ENCODE results near the gene ENOX2. TPM values are rescaled to one million over a fixed set of nuclear protein-coding genes. Genes with fewer than 3 reads are reported as not detected.

Gene ENOX2
- total RNA-seq, 4 donors from 2014 or later = 8.0 to 28.0 (median 15.2) TPM

DNA sequence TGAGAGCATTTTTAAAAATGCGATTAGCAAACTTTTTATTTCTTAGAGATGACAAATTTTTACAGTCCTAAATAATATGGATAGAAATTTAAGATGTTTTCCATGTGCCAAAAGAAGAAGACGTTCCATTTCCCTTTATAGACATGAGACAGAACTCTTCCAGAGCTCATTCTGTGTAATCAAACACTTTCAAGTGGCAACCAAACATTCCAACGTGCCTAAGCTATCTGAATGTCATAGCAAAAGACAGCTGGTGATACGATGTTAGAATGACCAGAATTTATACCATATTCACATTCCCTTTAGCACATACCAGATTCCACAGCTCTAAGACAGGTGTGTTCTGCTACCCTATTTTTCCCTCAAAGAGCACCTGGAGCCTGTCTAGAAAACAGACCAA is 133.2 kb downstream of the ENOX2 start:
- H3K9me3 ChIP-seq = no peaks in the 10 kb centered on the region
- H3K4me3 ChIP-seq = no peak overlapping the region
- H3K4me1 ChIP-seq = no peaks in the 10 kb centered on the region
- WGBS, 2 donors = 62 to 73% methylated on average over 4 of the region's 4 CpGs
- no peak for TF ChIP-seq EP300 (IDR thresholded peaks at IDR 0.05)
- no peak for TF ChIP-seq POLR2A (IDR thresholded peaks at IDR 0.05)
- TF ChIP-seq, protein P1, sequence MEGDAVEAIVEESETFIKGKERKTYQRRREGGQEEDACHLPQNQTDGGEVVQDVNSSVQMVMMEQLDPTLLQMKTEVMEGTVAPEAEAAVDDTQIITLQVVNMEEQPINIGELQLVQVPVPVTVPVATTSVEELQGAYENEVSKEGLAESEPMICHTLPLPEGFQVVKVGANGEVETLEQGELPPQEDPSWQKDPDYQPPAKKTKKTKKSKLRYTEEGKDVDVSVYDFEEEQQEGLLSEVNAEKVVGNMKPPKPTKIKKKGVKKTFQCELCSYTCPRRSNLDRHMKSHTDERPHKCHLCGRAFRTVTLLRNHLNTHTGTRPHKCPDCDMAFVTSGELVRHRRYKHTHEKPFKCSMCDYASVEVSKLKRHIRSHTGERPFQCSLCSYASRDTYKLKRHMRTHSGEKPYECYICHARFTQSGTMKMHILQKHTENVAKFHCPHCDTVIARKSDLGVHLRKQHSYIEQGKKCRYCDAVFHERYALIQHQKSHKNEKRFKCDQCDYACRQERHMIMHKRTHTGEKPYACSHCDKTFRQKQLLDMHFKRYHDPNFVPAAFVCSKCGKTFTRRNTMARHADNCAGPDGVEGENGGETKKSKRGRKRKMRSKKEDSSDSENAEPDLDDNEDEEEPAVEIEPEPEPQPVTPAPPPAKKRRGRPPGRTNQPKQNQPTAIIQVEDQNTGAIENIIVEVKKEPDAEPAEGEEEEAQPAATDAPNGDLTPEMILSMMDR (IDR thresholded peaks at IDR 0.05) = no peak
- peaks cover 0 to 9% of the 10 kb centered on the region in 2 donors for H3K27me3 ChIP-seq
- H3K36me3 ChIP-seq = no peaks in the 10 kb centered on the region
- no peak overlapping the region for H3K27ac ChIP-seq
- no peak for DNase-seq (ENCODE audit: low spot score in 2 of 2)

DNA sequence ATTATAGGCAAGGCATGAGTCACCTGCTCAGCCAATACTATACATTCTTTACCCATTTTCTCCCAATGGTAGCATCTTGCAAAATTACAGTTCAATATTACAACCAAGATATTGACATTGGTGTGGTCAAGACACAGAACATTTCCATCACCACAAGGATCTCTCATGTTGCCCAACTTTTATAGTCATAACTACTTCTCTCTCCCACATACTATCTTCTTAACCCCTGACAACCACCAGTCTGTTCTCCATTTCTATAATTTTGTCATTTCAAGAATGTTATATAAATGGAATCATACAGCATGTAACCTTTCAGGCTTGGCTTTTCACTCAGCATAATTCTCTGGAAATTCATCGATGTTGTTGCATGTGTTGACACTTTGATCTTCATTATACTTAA is 144.9 kb downstream of the ENOX2 start:
- H3K36me3 ChIP-seq = no peaks in the 10 kb centered on the region
- WGBS, 2 donors = 85 to 100% methylated on average over 1 of the region's 1 CpG
- no peaks in the 10 kb centered on the region for H3K27me3 ChIP-seq
- DNase-seq (ENCODE audit: low spot score in 2 of 2) = no peak
- no peak for TF ChIP-seq EP300 (IDR thresholded peaks at IDR 0.05)
- TF ChIP-seq, protein P1 (IDR thresholded peaks at IDR 0.05) = no peak
- no peak for TF ChIP-seq POLR2A (IDR thresholded peaks at IDR 0.05)
- H3K4me1 ChIP-seq = no peaks in the 10 kb centered on the region
- no peak overlapping the region for H3K27ac ChIP-seq
- no peaks in the 10 kb centered on the region for H3K9me3 ChIP-seq
- no peak overlapping the region for H3K4me3 ChIP-seq

DNA sequence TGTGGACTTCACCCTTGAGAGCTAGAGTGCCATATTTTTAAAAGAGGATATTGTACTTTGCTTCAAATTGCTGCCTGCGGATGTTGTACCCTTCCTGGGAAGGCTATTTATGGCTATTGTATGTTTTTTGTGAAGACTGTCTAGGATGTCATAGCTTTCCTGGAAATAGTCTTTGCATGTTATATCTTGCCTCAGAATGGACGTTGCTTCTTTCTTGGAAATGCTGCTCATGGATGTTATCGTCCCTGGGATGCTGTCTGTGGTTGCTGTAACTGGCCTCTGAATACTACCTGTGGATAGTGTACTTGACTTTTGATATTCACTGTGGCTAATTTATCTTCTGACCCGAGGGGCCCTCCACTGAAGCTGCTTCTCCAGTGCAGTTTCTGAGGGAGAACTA is 146.8 kb downstream of the ENOX2 start:
- TF ChIP-seq EP300 (IDR thresholded peaks at IDR 0.05) (no peak), POLR2A (IDR thresholded peaks at IDR 0.05) (no peak)
- TF ChIP-seq, protein P1 (IDR thresholded peaks at IDR 0.05) = no peak
- Histone ChIP-seq H3K36me3 (no peaks in the 10 kb centered on the region), H3K27ac (no peak overlapping the region), H3K4me1 (no peaks in the 10 kb centered on the region), H3K27me3 (no peaks in the 10 kb centered on the region), H3K9me3 (no peaks in the 10 kb centered on the region), H3K4me3 (no peak overlapping the region)
- WGBS, 2 donors = 60 to 75% methylated on average over 4 of the region's 4 CpGs
- no peak for DNase-seq (ENCODE audit: low spot score in 2 of 2)

DNA sequence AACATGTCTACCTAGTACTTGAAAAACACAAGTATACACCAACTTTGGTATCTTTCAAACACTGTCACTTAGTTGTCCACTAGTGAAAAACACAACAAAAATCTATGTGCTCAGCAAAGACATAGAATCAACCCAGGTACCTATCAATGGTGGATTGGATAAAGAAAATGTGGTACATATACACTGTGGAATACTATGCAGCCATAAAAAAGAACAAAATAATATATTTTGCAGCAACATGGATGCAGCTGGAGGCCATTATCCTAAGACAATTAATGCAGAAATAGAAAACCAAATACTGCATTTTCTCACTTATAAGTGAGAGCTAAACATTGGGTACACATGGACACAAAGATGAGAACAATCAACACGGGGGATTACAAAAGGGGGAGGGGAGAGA is 148.7 kb downstream of the ENOX2 start:
- H3K4me1 ChIP-seq = no peaks in the 10 kb centered on the region
- no peaks in the 10 kb centered on the region for H3K27me3 ChIP-seq
- TF ChIP-seq POLR2A (IDR thresholded peaks at IDR 0.05) = no peak
- TF ChIP-seq, protein P1 (IDR thresholded peaks at IDR 0.05) = no peak
- no peak for TF ChIP-seq EP300 (IDR thresholded peaks at IDR 0.05)
- 89 to 100% methylated on average over 1 of the region's 1 CpG for WGBS, 2 donors
- H3K9me3 ChIP-seq = no peaks in the 10 kb centered on the region
- H3K27ac ChIP-seq = no peak overlapping the region
- DNase-seq (ENCODE audit: low spot score in 2 of 2) = no peak
- no peaks in the 10 kb centered on the region for H3K36me3 ChIP-seq
- H3K4me3 ChIP-seq = no peak overlapping the region

DNA sequence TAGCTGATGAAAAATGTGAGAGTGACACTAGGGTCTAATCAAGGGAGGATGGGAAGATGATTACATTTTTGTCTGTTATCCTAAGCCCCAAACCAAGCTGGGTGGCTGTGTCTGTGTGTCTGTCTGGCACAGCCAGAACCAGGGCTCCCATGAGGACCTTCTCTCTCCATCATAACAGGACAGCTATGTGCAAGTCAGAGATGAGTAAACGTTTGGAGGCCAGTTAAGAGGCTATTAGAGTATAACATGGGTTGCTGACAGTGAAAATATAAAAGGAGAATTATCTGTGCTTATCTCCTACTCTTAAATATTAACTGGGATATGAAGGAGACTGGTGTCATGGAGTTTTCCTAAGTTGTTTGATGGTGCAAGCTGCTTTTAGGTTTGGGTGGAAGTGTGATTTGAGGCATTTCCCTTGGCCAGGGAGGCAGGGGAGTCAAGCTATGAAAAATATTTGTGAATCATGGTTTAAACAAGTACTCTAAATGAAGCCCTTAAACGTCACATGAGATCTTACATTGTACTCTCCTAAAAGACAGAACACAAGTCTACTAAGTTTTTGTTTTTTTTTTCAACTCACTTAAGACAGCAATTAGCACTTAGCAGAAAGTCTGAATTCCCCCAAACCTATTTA is 156.2 kb downstream of the ENOX2 start:
- H3K4me3 ChIP-seq = no peak overlapping the region
- WGBS, 2 donors = 43 to 54% methylated on average over 2 of the region's 2 CpGs
- H3K27ac ChIP-seq = no peak overlapping the region
- no peak for DNase-seq (ENCODE audit: low spot score in 2 of 2)
- no peaks in the 10 kb centered on the region for H3K36me3 ChIP-seq
- TF ChIP-seq POLR2A (IDR thresholded peaks at IDR 0.05) (no peak), EP300 (IDR thresholded peaks at IDR 0.05) (no peak)
- TF ChIP-seq, protein P1 (IDR thresholded peaks at IDR 0.05) = no peak
- H3K4me1 ChIP-seq = no peaks in the 10 kb centered on the region
- no peaks in the 10 kb centered on the region for H3K27me3 ChIP-seq
- H3K9me3 ChIP-seq = no peaks in the 10 kb centered on the region

All from tibial nerve (tissue), 4 donors.